Spleen (tissue), 11 donors: ENCODE measurements around the gene ZNF79. TPM values are rescaled to one million over a fixed set of nuclear protein-coding genes. Genes with fewer than 3 reads are reported as not detected.

Experiments
- DNase-seq: peaks from one replicate; pipeline ENCODE4 v3.0.0-alpha.2; 2020
- H3K27ac ChIP-seq, 8 donors: fragments of 200-600 bp; sonication (generic) in 7 of 8; 1 replicate in 4 of 8; 2 replicates in 4 of 8; pipeline versions ENCODE4 v1.5.0 to v1.8.0; 2016 to 2021; ENCODE audit warnings: inconsistent platforms in 4 of 8, mild to moderate bottlenecking in 4 of 8, moderate library complexity in 1 of 8
- H3K27me3 ChIP-seq, 7 donors: fragments of 200-600 bp; sonication (generic) in 6 of 7; replicated peaks in 1 of 7; 1 replicate in 4 of 7; 2 replicates in 3 of 7; pipeline versions ENCODE4 v1.5.0 to v1.8.0; 2016 to 2021; ENCODE audit warnings: inconsistent platforms in 3 of 7, mild to moderate bottlenecking in 1 of 7
- H3K36me3 ChIP-seq, 6 donors: fragments of 200-600 bp; sonication (generic) in 5 of 6; 1 replicate in 4 of 6; 2 replicates in 2 of 6; pipeline versions ENCODE4 v1.5.0 to v1.8.0; 2016 to 2021; ENCODE audit warnings: inconsistent platforms in 2 of 6
- H3K4me1 ChIP-seq, 6 donors: fragments of 200-600 bp; sonication (generic) in 5 of 6; 1 replicate in 3 of 6; 2 replicates in 3 of 6; pipeline versions ENCODE4 v1.5.0 to v1.8.0; 2016 to 2021; ENCODE audit warnings: inconsistent platforms in 3 of 6
- H3K4me3 ChIP-seq, 8 donors: fragments of 200-600 bp; sonication (generic) in 7 of 8; 1 replicate in 4 of 8; 2 replicates in 4 of 8; pipeline versions ENCODE4 v1.5.0 to v1.8.0; 2016 to 2021; ENCODE audit warnings: inconsistent platforms in 4 of 8, mild to moderate bottlenecking in 4 of 8, moderate library complexity in 2 of 8
- H3K9me3 ChIP-seq, 8 donors: fragments of 200-600 bp; sonication (generic) in 7 of 8; 1 replicate in 4 of 8; 2 replicates in 4 of 8; pipeline versions ENCODE4 v1.5.0 to v1.8.0; 2016 to 2021; ENCODE audit warnings: inconsistent platforms in 4 of 8
- CTCF ChIP-seq, 11 experiments: fragments of 200-600 bp in 7 of 11; fragments of 450-650 bp in 4 of 11; sonication (generic) in 4 of 11; IDR thresholded peaks in 8 of 11; conservative IDR thresholded peaks in 3 of 11; 1 replicate in 7 of 11; 2 replicates in 4 of 11; pipeline versions ENCODE4 v1.4.0 to v1.8.0; 2016 to 2021; ENCODE audit warnings: antibody characterized with exemption in 11 of 11, inconsistent platforms in 4 of 11, mild to moderate bottlenecking in 1 of 11
- POLR2A ChIP-seq, 3 donors: fragments of 450-650 bp; IDR thresholded peaks; one replicate each; pipeline ENCODE4 v1.5.1; 2017; ENCODE audit warnings: antibody characterized with exemption in 3 of 3, mild to moderate bottlenecking in 1 of 3
- POLR2AphosphoS5 ChIP-seq, 3 donors: sonication (generic); formaldehyde crosslinking; IDR thresholded peaks; one replicate each; pipeline ENCODE4 v1.5.1; 2017; ENCODE audit warnings: antibody characterized with exemption in 3 of 3
- WGBS, 5 donors: extraction: QIAGEN DNeasy Blood & Tissue Kit in 3 of 5; methylation state at CpG; one replicate each; pipeline versions ENCODE4 v1.1.5 to v1.1.7; 2013 to 2018; 5-methylcytosine and 5-hydroxymethylcytosine counted together
- intact Hi-C: fragments of 100-400 bp; cut with DNase I; formaldehyde crosslinking; loops from one replicate; pipeline ENCODE4 v1.15.0; 2023; ENCODE audit warnings: low total_unique reads
- polyA plus RNA-seq, 3 donors: library from polyadenylated mRNA; stranded (reverse); fragments of 200-250 nt; gene quantifications; one replicate each; pipeline ENCODE4 v1.2.1, GENCODE V29; 2013
- total RNA-seq, 7 donors: library from RNA; depleted of rRNA in 3 of 7; stranded (reverse); fragments of >200 nt in 3 of 7; fragmentation: NEBNext Ultra II Directional in 4 of 7; extraction: Animal tissue kit (Norgen Biotek cat#: 25700) in 4 of 7; gene quantifications; one replicate each; pipeline versions ENCODE4 v1.1.0 to v1.2.1, GENCODE V29; 2016 to 2021
- donor health status: healthy with polysubstance abuse.
- donor health status: DM: no; HTN: no; CAD: no; lungs with moderate emphysema.
- donor health status: DM: no; HTN: no; CAD: no.
- donor health status: Bipolar disorder and iron deficiency.
- donor health status: healthy.
- donor health status: DM: no; HTN: no; CAD: no.
- donor health status: DM: yes; HTN: yes; CAD: no.

Gene ZNF79
- total and polyA plus RNA-seq, 10 donors: 2.3 to 14.7 (median 11.0) TPM

- Histone ChIP-seq H3K4me3 (no peak overlapping the region), H3K9me3 (no peaks in the 10 kb centered on the region), H3K27me3 (no peaks in the 10 kb centered on the region), H3K27ac (no peak overlapping the region), H3K36me3 (peaks cover 0 to 81% (median 15%) of the 10 kb centered on the region in 6 donors), H3K4me1 (no peaks in the 10 kb centered on the region)
- DNase-seq: peak; percentile 60
- intact Hi-C loops: no loop called here
- 92 to 95% (median 95%) methylated on average over 13 to 23 of the region's 23 CpGs for WGBS, 5 donors
- TF ChIP-seq CTCF (IDR thresholded peaks at IDR 0.05 in 8 of 11, conservative IDR thresholded peaks at IDR 0.05 in 3 of 11): no peak
- peak in 1 of 3 donors; percentile 6 for TF ChIP-seq POLR2AphosphoS5 (IDR thresholded peaks at IDR 0.05)
- TF ChIP-seq POLR2A (IDR thresholded peaks at IDR 0.05): no peak
These were observed 19.6 kb upstream of the ZNF79 start for GRCh38 chr9:127404631-127405030.

- H3K27me3 ChIP-seq: no peaks in the 10 kb centered on the region
- intact Hi-C loops: no loop called here
- peaks cover 0 to 72% (median 15%) of the 10 kb centered on the region in 6 donors for H3K36me3 ChIP-seq
- WGBS, 5 donors: 77 to 90% (median 86%) methylated on average over 9 to 20 of the region's 20 CpGs
- H3K4me1 ChIP-seq: peaks cover 0 to 2% (median 0%) of the 10 kb centered on the region in 6 donors
- DNase-seq: peak; percentile 68
- TF ChIP-seq CTCF (IDR thresholded peaks at IDR 0.05 in 8 of 11, conservative IDR thresholded peaks at IDR 0.05 in 3 of 11) (no peak), POLR2AphosphoS5 (IDR thresholded peaks at IDR 0.05) (no peak), POLR2A (IDR thresholded peaks at IDR 0.05) (no peak)
- H3K9me3 ChIP-seq: no peaks in the 10 kb centered on the region
- H3K4me3 ChIP-seq: no peak overlapping the region
- H3K27ac ChIP-seq: no peak overlapping the region
These were observed 18.6 kb upstream of the ZNF79 start for GRCh38 chr9:127405344-127406125.

- DNase-seq: peak; percentile 56
- intact Hi-C loops: no loop called here
- Histone ChIP-seq H3K9me3 (no peaks in the 10 kb centered on the region), H3K27ac (no peak overlapping the region), H3K36me3 (peaks cover 0 to 58% (median 15%) of the 10 kb centered on the region in 6 donors), H3K4me1 (peaks cover 0 to 14% (median 0%) of the 10 kb centered on the region in 6 donors), H3K4me3 (no peak overlapping the region), H3K27me3 (no peaks in the 10 kb centered on the region)
- 89 to 94% (median 93%) methylated on average over 13 of the region's 13 CpGs for WGBS, 5 donors
- TF ChIP-seq CTCF (IDR thresholded peaks at IDR 0.05 in 8 of 11, conservative IDR thresholded peaks at IDR 0.05 in 3 of 11) (no peak), POLR2AphosphoS5 (IDR thresholded peaks at IDR 0.05) (peak in 1 of 3 donors; percentile 8)
These were observed 17.2 kb upstream of the ZNF79 start for GRCh38 chr9:127406799-127407491.

- no peak for DNase-seq
- Histone ChIP-seq H3K9me3 (no peaks in the 10 kb centered on the region), H3K27me3 (no peaks in the 10 kb centered on the region), H3K27ac (no peak overlapping the region), H3K4me3 (no peak overlapping the region), H3K36me3 (peaks cover 0 to 53% (median 15%) of the 10 kb centered on the region in 6 donors), H3K4me1 (peaks cover 0 to 14% (median 0%) of the 10 kb centered on the region in 6 donors)
- no peak for TF ChIP-seq CTCF (IDR thresholded peaks at IDR 0.05 in 8 of 11, conservative IDR thresholded peaks at IDR 0.05 in 3 of 11)
- TF ChIP-seq POLR2AphosphoS5 (IDR thresholded peaks at IDR 0.05): no peak
- no peak for TF ChIP-seq POLR2A (IDR thresholded peaks at IDR 0.05)
- intact Hi-C loops: no loop called here
- 93 to 97% (median 94%) methylated on average over 5 to 6 of the region's 6 CpGs for WGBS, 5 donors
These were observed 16.7 kb upstream of the ZNF79 start for GRCh38 chr9:127407492-127407843.
